Mucosa of stomach (tissue), 1 donor: ENCODE results near the gene SDHAF2.

Experiments
- H3K27me3 ChIP-seq: one replicate; pipeline ENCODE4 v1.7.0; 2013; ENCODE audit warnings: mild to moderate bottlenecking, low read length; ENCODE audit not compliant: control insufficient read depth, insufficient read depth
- H3K36me3 ChIP-seq: one replicate; pipeline ENCODE4 v1.7.0; 2013; ENCODE audit warnings: low read length; ENCODE audit not compliant: control insufficient read depth, insufficient read depth
- H3K4me1 ChIP-seq: one replicate; pipeline ENCODE4 v1.7.0; 2013; ENCODE audit warnings: mild to moderate bottlenecking, low read length; ENCODE audit not compliant: control insufficient read depth, insufficient read depth
- H3K4me3 ChIP-seq: one replicate; pipeline ENCODE4 v1.7.0; 2013; ENCODE audit warnings: low read length
- H3K9ac ChIP-seq: one replicate; pipeline ENCODE4 v1.7.0; 2013; ENCODE audit warnings: mild to moderate bottlenecking, low read length, moderate library complexity
- H3K9me3 ChIP-seq: one replicate; pipeline ENCODE4 v1.7.0; 2013; ENCODE audit warnings: mild to moderate bottlenecking, low read length, moderate library complexity; ENCODE audit not compliant: control insufficient read depth
- donor health status: Pancreatic carcinoma.

Gene SDHAF2

DNA sequence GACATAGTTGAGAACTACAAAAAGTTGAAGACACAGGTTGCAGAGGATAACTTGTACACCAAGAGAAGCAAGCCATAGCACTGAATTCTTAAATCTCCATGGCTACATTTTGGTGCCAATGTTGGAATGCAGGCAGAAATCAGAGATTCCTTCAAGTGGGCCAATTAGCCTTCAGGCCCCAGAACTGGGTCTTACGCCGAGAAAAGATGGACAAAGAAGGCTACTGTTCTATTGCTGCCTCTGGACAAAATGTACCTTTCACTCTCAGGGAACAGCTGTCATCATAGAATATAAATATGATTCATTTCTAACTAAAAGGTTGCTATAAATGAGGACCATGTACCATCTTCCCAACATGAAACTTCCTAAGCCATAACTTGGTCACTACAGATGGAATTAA lies 23.9 kb upstream of the SDHAF2 start:
- Histone ChIP-seq H3K4me3 (no peak overlapping the region), H3K36me3 (peaks cover 14% of the 10 kb centered on the region), H3K9ac (no peak overlapping the region), H3K9me3 (no peaks in the 10 kb centered on the region), H3K4me1 (no peaks in the 10 kb centered on the region), H3K27me3 (no peaks in the 10 kb centered on the region)

DNA sequence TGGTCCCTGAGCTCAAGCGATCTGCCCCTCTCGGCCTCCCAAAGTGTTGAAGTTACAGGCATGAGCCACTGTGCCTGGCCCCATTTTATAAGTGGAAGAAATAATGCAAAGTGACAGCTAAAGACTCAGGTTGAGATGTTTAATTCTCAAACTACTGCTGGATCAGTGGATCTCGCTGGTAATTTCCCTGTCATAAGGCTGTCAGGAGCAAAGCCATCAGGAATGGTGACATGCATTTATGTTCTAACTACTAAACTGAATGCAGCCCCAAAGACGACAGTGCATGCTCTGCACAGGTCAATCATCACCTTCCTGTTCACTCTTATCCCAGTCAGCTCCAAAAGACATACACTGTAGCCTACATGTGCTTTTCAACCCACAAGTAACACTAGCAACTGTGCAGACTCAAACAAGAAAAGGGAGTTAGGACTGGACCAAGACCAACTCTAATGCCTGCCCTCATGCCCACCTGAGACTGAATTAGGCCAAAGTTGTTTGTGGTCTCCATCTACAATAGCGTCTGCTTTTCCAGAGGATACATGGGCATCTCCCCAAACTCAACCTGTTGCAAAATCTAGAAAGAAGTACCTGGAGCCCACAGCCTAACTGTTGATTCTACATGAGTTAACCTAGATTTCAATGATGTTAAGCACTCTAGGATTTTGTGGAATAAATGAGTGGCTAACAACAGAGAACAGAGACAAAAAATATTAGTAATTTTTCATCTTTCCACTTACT lies 22.8 kb upstream of the SDHAF2 start:
- no peaks in the 10 kb centered on the region for H3K27me3 ChIP-seq

DNA sequence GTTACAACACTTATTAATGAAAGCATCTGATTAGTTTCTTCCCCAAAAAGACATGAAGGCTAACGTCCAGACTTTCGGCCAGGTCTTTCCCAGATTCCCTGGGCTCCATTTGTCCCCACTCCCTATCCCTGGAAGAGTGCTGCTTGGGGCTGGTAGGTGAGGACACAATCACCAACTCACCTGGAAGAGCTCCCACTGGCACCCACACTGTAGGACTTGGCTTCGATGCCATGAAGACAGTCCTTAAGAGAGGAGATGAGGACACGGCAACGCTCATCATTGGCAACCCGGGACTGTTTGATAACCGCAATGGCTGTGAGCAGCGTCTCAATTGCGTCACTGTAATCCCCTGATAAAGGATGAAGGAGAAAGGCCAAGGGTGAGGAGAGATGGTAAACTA lies 18.3 kb upstream of the SDHAF2 start:
- H3K4me3 ChIP-seq = no peak overlapping the region
- H3K9ac ChIP-seq = no peak overlapping the region
- H3K4me1 ChIP-seq = no peaks in the 10 kb centered on the region
- peaks cover 30% of the 10 kb centered on the region for H3K36me3 ChIP-seq
- no peaks in the 10 kb centered on the region for H3K9me3 ChIP-seq
- H3K27me3 ChIP-seq = no peaks in the 10 kb centered on the region

More for the DNA sequence above, 22.8 kb upstream of the SDHAF2 start:
- no peak overlapping the region for H3K4me3 ChIP-seq
- no peak overlapping the region for H3K9ac ChIP-seq
- no peaks in the 10 kb centered on the region for H3K9me3 ChIP-seq
- H3K36me3 ChIP-seq = peaks cover 21% of the 10 kb centered on the region
- no peaks in the 10 kb centered on the region for H3K4me1 ChIP-seq

DNA sequence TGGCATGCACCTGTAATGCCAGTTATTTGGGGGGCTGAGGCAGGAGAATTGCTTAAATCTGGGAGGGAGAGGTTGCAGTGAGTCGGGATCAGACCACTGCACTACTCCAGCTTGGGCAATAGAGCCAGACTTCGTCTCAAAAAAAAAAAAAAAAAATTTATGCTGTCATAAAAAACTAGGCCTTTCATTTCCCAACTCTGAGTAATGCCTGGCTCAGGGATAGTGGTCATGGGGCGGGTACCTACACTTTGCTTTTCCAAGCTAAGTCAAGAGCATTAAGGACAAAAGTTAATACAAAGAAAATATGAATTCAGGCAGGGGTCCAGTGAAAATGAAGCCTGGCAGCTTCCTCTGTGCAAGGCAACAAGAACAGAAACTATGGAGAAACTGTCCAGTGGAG lies 16.4 kb upstream of the SDHAF2 start:
- Histone ChIP-seq H3K9me3 (no peaks in the 10 kb centered on the region), H3K9ac (no peak overlapping the region), H3K4me1 (peaks cover 7% of the 10 kb centered on the region), H3K4me3 (no peak overlapping the region), H3K27me3 (no peaks in the 10 kb centered on the region), H3K36me3 (peaks cover 27% of the 10 kb centered on the region)

DNA sequence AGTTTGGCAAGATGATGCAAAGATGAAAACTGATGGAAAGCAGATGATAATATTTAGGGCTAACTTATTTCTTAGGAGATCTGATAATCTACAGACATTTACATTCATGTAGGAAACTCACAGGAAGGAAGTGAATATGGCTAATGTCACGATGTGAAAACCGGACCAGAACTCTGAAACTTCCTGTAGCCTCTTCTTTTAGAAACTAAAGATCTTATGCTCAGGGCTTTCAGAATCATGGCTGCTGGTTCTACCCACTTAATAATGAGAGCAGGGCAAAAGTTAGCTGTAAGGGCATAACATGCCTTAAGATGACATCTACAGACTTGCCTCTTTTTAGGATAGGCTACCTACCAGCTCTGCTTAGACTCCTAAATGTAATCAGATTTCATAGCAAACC lies 15.4 kb upstream of the SDHAF2 start:
- H3K9me3 ChIP-seq = no peaks in the 10 kb centered on the region
- no peak overlapping the region for H3K9ac ChIP-seq
- no peaks in the 10 kb centered on the region for H3K27me3 ChIP-seq
- peaks cover 23% of the 10 kb centered on the region for H3K36me3 ChIP-seq
- no peak overlapping the region for H3K4me3 ChIP-seq
- peaks cover 7% of the 10 kb centered on the region for H3K4me1 ChIP-seq

DNA sequence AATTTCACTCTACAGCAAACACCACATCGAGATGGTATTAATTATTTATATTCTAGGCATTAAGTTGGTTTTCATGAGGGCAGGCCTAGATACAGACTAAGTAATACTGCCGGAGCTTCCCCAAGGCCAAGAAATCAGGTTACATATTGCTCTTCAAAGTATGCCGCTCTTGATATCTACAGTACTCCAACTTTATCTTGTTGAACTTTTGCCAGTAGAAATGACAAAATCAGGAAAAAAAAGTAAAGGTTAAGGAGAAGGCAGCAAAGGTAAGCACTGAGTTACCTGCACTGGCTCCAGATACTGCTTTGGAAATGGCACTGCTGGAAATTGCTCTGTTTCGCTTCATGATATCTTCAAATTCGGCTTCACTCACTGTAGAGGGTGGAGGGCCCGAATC lies 14.5 kb upstream of the SDHAF2 start:
- Histone ChIP-seq H3K4me3 (no peak overlapping the region), H3K36me3 (peaks cover 23% of the 10 kb centered on the region), H3K27me3 (no peaks in the 10 kb centered on the region), H3K4me1 (peaks cover 7% of the 10 kb centered on the region), H3K9me3 (no peaks in the 10 kb centered on the region), H3K9ac (no peak overlapping the region)

DNA sequence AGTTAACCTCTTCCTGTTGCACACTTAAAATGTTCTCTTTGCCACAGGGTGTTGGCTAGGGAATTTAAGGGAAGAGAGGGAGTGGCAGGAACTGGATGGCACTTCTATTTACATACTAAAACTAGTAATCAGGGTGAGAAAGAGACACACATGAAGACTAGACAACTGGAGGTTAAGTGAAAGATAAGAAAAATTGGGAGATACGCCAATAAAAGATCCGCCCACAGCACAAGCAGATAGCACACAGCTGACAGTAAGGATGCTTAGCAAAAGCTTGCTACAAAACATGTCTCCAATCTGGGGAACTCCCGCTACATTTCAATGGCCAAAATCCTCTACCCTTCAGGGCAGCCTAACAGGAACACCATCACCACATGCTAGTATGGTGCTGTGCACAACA lies 13.0 kb upstream of the SDHAF2 start:
- Histone ChIP-seq H3K4me3 (no peak overlapping the region), H3K27me3 (no peaks in the 10 kb centered on the region), H3K4me1 (peaks cover 7% of the 10 kb centered on the region), H3K36me3 (peaks cover 21% of the 10 kb centered on the region), H3K9ac (no peak overlapping the region), H3K9me3 (no peaks in the 10 kb centered on the region)

DNA sequence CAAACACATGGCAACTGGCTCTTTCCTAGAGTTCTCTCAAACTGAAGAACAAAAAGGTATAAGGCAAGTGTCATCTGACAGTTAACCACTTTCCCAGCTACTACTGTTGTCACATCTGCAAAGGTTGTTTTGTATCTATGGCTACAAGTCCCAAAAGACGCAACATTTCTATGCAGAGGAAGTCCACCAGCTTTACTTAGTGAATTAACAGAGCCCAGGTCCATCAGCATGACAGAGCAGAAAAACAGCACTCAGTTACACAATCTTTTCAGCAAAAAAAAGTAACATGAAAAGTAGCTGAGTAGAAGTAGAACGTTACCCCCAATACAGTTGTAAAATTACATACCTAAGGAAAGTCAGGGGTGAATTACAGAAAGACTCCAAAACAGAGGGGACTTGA lies 12.3 kb upstream of the SDHAF2 start:
- H3K4me3 ChIP-seq = no peak overlapping the region
- peaks cover 20% of the 10 kb centered on the region for H3K36me3 ChIP-seq
- H3K4me1 ChIP-seq = peaks cover 7% of the 10 kb centered on the region
- no peak overlapping the region for H3K9ac ChIP-seq
- no peaks in the 10 kb centered on the region for H3K27me3 ChIP-seq
- H3K9me3 ChIP-seq = no peaks in the 10 kb centered on the region

DNA sequence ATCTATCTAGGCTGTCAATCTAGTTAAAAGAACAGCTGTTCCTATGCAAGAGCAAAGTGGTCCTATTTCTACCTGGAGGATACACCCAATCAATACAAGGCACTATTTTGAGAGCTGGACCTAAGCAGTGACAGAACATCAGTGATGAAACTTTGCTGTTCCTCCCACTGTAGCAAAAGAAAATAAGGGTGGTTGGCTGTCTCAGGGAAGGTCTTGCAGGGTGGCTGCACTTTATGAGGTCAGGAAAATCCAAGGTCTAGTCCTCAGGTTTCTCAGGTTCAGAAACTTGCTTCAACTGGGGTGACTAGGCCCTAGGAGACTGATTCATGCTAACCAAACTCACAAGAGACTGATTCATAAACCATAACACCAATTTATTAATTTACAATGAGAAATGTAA lies 11.8 kb upstream of the SDHAF2 start:
- Histone ChIP-seq H3K36me3 (peaks cover 20% of the 10 kb centered on the region), H3K27me3 (no peaks in the 10 kb centered on the region), H3K9ac (no peak overlapping the region), H3K4me3 (no peak overlapping the region), H3K9me3 (no peaks in the 10 kb centered on the region), H3K4me1 (peaks cover 7% of the 10 kb centered on the region)

DNA sequence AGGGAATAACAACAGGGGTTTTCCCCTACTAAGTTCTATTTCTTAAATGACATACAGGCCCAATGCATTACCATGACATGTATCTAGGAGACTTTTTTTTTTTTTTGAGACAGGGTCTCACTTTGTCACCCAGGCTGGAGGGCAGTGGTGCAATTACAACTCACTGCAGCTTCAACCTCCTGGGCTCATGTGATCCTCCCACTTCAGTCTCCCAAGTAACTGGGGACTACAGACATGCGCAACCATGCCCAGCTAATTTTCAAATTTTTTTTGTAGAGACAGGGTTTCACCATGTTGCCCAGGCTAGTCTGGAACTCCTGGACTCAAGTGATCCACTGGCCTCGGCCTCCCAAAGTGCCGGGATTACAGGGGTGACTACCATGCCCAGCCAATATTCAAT lies 7.7 kb upstream of the SDHAF2 start:
- peaks cover 2% of the 10 kb centered on the region for H3K4me1 ChIP-seq
- H3K36me3 ChIP-seq = peaks cover 4% of the 10 kb centered on the region
- H3K9me3 ChIP-seq = no peaks in the 10 kb centered on the region
- no peaks in the 10 kb centered on the region for H3K27me3 ChIP-seq
- H3K9ac ChIP-seq = no peak overlapping the region
- H3K4me3 ChIP-seq = no peak overlapping the region

DNA sequence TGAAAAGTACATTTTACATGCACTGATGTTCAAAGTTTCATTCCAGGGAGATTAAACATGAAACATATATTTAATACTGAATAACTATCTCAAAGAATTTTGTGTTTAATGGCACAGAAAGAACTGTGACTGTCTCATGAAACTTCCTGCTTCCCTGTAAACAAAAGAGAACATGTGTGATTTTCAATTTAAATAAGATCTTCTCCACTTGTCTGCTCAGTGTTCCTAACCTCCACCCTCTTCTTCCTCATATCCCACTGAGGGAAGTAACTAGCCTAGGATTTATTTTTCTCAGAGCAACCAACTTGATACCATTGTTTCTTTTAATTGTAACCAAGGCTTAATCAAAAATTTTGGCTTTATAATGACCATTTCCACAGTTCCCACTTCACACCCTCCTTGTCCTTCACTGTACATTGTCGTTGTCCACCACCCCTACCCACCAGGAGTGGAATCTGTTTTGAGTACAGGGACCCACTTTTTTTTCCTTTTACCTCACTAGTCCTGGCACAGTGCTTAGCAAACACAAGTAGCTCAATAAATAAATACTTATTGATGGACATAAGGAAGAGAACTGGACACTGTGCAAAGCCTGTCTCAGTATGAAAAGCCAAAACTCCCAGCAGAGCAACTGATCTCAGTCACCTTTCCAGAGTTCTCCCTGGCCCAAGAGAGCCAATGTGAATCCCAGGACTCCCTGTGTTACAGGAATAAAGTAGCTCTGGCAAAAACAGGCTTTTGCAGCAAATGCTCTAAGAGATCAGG lies 4.4 kb upstream of the SDHAF2 start:
- H3K27me3 ChIP-seq = no peaks in the 10 kb centered on the region
- no peaks in the 10 kb centered on the region for H3K9me3 ChIP-seq
- H3K9ac ChIP-seq = no peak overlapping the region
- H3K4me3 ChIP-seq = no peak overlapping the region
- peaks cover 4% of the 10 kb centered on the region for H3K36me3 ChIP-seq
- H3K4me1 ChIP-seq = no peaks in the 10 kb centered on the region

DNA sequence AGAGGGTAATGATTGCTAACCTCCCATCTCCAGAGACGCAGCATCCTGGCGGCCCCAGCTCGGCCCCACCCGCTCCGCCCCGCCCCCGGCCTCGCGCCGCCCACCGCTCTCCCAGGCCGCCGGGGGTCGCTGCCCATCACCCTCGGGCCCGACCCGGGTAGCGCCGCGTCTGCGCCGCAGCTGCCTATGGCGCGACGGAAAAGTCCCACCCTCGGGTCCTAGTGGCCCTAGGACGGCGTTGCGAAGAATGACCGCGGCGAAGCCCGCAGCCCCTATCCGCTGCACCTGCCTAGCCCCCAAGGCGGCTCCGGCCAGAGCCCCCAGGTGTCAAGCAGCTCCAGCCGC lies 606 bp upstream of the SDHAF2 start:
- Histone ChIP-seq H3K36me3 (no peaks in the 10 kb centered on the region), H3K4me1 (peaks cover 6% of the 10 kb centered on the region), H3K9me3 (no peaks in the 10 kb centered on the region), H3K4me3 (peak overlapping the region; percentile 58), H3K9ac (peak overlapping the region; percentile 98), H3K27me3 (no peaks in the 10 kb centered on the region)
